ENCODE data around the gene SLC16A3.
"Not testable (repeated sequence)": the region's sequence is repeated elsewhere in the genome, so short reads cannot be mapped to it uniquely, and the experiment has no call there.

DNA sequence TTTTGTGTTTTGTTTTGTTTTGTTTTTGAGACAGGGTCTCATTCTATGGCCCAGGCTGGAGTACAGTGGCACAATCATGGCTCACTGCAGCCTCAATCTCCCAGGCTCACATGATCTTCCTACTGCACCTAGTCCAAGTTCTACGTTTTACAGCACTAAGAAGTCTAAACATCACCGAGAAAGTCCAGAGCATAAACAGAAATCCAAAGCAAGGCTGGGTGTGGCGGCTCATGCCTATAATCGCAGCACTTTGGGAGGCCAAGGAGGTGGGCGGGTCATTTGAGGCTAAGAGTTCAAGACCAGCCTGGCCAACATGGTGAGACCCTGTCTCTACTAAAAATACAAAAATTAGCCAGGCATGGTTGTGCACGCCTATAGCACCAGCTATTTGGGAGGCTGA lies 35.8 kb upstream of the SLC16A3 start:
- TF ChIP-seq, protein P1, sequence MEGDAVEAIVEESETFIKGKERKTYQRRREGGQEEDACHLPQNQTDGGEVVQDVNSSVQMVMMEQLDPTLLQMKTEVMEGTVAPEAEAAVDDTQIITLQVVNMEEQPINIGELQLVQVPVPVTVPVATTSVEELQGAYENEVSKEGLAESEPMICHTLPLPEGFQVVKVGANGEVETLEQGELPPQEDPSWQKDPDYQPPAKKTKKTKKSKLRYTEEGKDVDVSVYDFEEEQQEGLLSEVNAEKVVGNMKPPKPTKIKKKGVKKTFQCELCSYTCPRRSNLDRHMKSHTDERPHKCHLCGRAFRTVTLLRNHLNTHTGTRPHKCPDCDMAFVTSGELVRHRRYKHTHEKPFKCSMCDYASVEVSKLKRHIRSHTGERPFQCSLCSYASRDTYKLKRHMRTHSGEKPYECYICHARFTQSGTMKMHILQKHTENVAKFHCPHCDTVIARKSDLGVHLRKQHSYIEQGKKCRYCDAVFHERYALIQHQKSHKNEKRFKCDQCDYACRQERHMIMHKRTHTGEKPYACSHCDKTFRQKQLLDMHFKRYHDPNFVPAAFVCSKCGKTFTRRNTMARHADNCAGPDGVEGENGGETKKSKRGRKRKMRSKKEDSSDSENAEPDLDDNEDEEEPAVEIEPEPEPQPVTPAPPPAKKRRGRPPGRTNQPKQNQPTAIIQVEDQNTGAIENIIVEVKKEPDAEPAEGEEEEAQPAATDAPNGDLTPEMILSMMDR (optimal IDR thresholded peaks at IDR 0.05 in 1 of 3, IDR thresholded peaks at IDR 0.05 in 1 of 3, conservative IDR thresholded peaks at IDR 0.05 in 1 of 3; ENCODE audit: extremely low read depth in 1 of 3, insufficient read depth in 2 of 3, low read length in 3 of 3): not testable (repeated sequence)
- TF ChIP-seq EZH2 (IDR thresholded peaks at IDR 0.05; ENCODE audit: low read length): not testable (repeated sequence)

Data from keratinocyte (primary cell).